NCI-H146 (cell line): ENCODE results near the gene ZFP3.
"Not testable (repeated sequence)": the region's sequence is repeated elsewhere in the genome, so short reads cannot be mapped to it uniquely, and the experiment has no call there.

Experiments used
- DNase-seq: peaks from one replicate; lab custom pipeline; 2025; lab: John Stamatoyannopoulos, UW

Gene ZFP3

GRCh38 chr17:5078106-5079028, at the start of gene ZFP3:
TSS of gene ZFP3 (plus strand) at chr17:5078467. CDS start at chr17:5091505, 13,038 bp downstream.
- peak; percentile 90 for DNase-seq

GRCh38 chr17:5030168-5030567, 48.1 kb upstream of the ZFP3 start:
- not testable (repeated sequence) for DNase-seq

- DNase-seq: peak; percentile 80
These were observed 46.7 kb upstream of the ZFP3 start for GRCh38 chr17:5031365-5032082.

GRCh38 chr17:5032865-5033264, 45.4 kb upstream of the ZFP3 start:
- DNase-seq: no peak

GRCh38 chr17:5033352-5034015, 44.8 kb upstream of the ZFP3 start:
- no peak for DNase-seq

GRCh38 chr17:5034063-5034462, 44.2 kb upstream of the ZFP3 start:
- DNase-seq: no peak

- no peak for DNase-seq
These were observed 43.6 kb upstream of the ZFP3 start for GRCh38 chr17:5034651-5035050.

- peak; percentile 25 for DNase-seq
These were observed 43.0 kb upstream of the ZFP3 start, which contains the start of gene SLC52A1 for GRCh38 chr17:5035315-5035714. TSS of gene SLC52A1 (minus strand) at chr17:5035426. CDS start at chr17:5034606, 820 bp downstream.

GRCh38 chr17:5042157-5043022, 35.9 kb upstream of the ZFP3 start:
- no peak for DNase-seq

GRCh38 chr17:5043524-5043923, 34.7 kb upstream of the ZFP3 start:
- DNase-seq: no peak

- no peak for DNase-seq
These were observed 33.6 kb upstream of the ZFP3 start for GRCh38 chr17:5044630-5045029.

GRCh38 chr17:5045496-5045895, 32.8 kb upstream of the ZFP3 start:
- no peak for DNase-seq

- DNase-seq: no peak
These were observed 30.8 kb upstream of the ZFP3 start for GRCh38 chr17:5047446-5047845.

GRCh38 chr17:5049314-5049841, 28.9 kb upstream of the ZFP3 start:
- DNase-seq: no peak

- no peak for DNase-seq
These were observed 28.0 kb upstream of the ZFP3 start for GRCh38 chr17:5050278-5050677.

GRCh38 chr17:5055543-5055942, 22.7 kb upstream of the ZFP3 start:
- peak; percentile 30 for DNase-seq

GRCh38 chr17:5065227-5065744, 13.0 kb upstream of the ZFP3 start:
- DNase-seq: no peak

GRCh38 chr17:5068236-5068635, 10.0 kb upstream of the ZFP3 start:
- DNase-seq: no peak

- no peak for DNase-seq
These were observed 8.5 kb upstream of the ZFP3 start for GRCh38 chr17:5069724-5070123.

- DNase-seq: not testable (repeated sequence)
These were observed 2.8 kb upstream of the ZFP3 start for GRCh38 chr17:5075472-5075871.

- not testable (repeated sequence) for DNase-seq
These were observed 992 bp upstream of the ZFP3 start for GRCh38 chr17:5077275-5077674.
